GM19372 (cell line): ENCODE results near the gene ANKS6.

Experiments used
- ATAC-seq: cut with Tn5 transposase; IDR thresholded peaks from one replicate; pipeline ENCODE4 v1.9.1; 2021; ENCODE audit warnings: mild to moderate bottlenecking, low read depth, moderate library complexity; ENCODE audit not compliant: unreplicated experiment

ANKS6 gene

DNA sequence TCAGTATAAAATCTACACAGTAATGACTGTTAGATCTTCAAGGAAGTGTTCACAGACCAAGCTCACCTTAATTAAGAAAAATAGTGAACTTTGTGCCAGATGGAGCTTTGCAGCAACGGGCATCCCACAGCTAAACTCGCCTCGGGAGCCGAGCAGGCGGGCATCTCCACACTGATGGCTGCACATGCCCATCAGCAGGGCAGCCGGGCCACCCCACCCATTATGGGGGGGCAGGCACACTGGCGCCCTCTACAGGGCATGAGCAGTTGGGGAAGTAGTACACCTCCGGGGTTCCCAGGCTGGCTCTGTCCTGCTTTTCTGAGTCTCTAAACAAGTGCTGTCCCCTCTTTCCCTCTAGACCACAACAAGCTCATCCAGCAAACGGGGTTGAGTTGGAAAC lies 21.6 kb downstream of the ANKS6 start:
- no peak for ATAC-seq

- no peak for ATAC-seq
Measured at GRCh38 chr9:98773721-98774120, 22.6 kb downstream of the ANKS6 start.

- ATAC-seq, result no peak
Measured at GRCh38 chr9:98772364-98773155, 23.8 kb downstream of the ANKS6 start.

DNA sequence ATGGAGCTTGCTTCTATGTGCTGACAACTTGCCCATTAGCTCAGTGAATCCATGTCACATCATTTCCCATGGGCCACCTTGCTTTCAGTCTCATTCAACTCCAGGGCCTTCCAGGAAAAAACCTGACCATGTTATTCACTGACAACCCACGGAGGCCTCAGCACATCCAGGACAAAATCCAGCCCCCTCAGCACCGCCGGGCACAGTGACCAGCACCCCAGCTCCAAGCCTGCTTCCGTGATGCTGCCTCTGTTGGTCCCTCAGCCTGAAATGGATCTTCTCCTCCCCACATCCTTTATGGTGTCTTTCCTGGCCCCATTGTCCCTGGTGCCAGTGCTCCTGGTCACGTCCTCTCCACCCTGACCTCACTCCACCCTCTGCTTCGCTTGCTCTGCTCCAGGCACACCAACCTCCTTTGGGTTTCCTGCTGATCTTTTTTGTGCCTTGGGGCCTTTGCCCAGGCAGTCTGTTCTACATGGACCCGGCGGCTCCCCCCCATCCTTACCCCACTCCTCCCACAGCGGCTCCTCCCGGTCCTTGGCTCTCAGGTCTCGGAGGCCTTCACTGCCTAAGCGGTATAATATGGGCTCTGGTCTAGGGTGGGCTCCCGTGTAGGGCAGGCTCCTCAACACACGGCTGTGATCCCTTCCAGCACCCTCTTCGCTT lies 25.0 kb downstream of the ANKS6 start:
- ATAC-seq, result no peak

DNA sequence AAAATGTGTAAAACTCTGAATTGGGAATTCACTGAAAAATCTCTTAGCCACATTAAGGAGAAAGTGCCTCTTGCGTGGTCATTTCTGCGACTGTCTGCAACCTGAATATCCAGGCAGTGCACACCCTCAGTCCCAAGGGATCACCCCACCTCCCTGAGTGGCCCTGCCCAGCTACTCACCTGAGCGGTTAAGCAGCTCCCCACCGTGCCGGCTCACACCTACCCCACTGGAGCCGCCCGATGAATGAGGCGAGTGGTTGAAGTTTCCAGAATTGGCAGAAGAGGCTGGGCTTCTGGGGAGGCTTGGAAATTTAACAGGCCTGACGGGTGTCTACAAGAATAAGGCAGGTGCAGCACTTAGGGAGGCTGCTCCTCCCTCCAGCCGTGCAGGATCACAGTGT lies 25.6 kb downstream of the ANKS6 start:
- ATAC-seq, result no peak

DNA sequence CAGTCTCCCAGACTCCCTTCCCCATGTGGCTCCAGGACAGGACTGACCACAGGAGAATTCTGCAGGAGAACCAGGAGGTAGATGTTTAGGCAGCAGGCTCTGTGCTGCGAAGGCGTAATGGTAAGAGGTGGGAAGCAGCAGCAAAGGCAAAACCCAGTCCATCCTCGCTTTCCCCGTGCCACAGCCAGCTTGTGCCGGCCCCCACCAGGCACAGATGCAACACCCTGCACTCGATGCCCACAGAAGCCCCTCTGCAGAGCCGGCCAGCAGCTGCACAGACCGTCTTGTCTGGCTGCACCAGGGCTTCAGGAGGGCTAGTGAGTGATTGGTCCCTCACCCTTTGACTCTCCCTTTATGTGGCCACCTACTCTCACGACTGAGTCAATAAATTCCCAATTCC lies 28.0 kb downstream of the ANKS6 start:
- ATAC-seq, result no peak

DNA sequence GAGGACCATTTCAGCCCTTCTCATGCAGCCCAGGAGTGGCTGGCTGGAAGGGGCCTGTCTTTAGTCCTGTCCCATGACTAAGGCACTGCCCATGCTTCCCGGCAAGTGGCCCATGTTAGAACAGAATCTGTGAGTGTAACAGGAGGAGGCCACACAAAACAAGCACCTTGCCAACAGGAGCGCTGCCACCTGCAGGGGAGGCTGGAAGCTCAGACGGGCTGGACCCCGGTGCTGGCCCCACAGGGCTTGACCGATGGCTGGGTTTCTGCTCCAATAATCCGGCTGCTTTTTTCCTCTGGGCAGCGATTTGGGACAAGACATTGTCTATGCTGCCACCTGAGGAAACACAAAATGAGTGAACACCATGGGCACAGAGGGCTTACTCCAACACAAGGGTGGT lies 28.4 kb downstream of the ANKS6 start:
- ATAC-seq, result no peak

DNA sequence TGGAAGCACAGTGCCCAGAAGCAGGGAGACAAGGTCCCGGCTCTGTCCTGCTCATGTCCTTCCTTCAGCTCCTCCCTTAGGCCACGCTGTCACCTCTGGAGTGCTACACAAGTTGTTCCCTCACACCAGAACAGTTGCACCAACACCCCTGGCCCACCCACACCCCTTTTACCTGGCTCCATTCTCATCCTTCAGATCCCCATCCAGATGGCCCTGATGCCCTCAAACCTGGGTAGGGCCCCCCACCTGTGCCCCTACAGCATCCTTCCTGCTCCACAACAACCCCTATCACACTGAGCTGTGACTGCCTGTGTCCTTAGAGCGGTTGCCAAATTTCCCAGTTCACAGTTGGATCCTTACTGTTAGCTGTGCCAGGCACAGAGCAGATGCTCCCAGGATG lies 29.2 kb downstream of the ANKS6 start:
- ATAC-seq, result no peak

DNA sequence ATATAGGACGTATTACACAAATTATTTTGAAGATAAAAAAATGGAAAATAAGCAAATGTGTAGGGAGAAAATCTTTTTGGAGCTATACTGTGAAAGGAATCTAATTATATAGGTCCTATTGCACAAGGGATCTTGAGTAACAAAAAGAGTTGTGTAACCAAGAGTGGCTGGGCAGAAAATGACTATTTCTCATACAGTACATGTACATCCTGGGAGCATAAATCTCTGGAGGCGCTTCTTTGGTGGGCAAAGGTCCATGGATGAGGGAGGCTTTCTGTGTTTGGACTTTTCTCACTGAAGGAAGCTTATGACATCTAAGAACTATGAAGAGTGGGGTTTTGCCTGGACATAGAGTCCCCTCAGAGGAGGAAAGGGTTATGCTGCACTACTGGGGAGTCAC lies 29.8 kb downstream of the ANKS6 start:
- ATAC-seq, result no peak

GRCh38 chr9:98765256-98765655 lies 31.1 kb downstream of the ANKS6 start:
- no peak for ATAC-seq

- no peak for ATAC-seq
Measured at GRCh38 chr9:98763986-98764745, 32.2 kb downstream of the ANKS6 start.

- ATAC-seq, result no peak
Measured at GRCh38 chr9:98760231-98760630, 36.1 kb downstream of the ANKS6 start.

GRCh38 chr9:98755006-98755618 lies 41.2 kb downstream of the ANKS6 start:
- no peak for ATAC-seq

DNA sequence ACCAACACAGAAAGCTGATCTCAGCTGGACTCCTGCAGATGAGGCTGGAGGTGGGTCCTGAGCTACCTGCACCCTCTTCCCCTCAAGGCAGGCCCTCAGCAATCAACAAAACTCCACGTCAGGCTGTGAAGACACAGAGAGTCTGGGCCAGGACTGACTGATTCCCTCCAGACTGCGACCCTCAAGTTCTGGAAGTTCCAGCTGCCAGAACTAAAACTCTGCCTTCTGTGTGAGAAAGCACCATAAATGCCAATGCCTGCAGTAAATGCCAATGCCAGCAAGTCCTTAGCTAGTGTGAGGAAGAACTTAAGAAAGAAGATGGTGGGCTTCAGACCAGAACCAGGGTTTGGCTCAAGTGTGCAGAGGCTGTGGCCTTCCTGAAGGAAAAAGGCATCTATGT lies 45.1 kb downstream of the ANKS6 start:
- ATAC-seq, result no peak

DNA sequence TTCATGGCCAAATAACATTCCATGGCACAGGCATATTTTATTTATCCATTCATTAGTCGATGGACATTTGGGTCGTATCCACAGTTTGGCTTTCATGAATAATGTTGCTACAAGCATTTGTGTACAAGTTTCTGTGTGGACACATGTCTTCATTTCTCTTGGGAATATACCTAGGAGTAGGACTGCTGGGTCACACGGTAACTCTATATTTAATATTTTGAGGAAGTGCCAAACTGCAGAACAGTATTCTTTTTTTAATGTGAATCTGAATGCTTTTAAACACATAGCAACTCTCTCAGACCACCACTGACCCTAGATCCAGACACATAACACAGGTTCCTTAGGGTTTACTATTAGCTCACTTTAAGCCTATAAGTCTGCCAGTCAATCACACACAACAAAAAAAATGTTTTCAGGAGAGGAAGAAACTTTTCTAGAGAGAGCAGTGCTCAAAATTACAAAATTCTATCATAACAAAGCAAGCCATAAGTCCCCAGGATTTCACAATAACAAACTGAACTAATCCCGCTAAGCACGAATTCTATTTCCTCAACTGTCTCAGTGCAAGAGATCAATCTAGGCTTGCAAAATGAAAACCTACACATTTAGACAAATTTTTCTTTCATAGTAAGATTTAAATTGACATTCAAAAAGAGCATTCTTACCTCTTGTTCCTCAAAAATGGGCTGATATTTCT lies 45.8 kb downstream of the ANKS6 start:
- ATAC-seq, result no peak

DNA sequence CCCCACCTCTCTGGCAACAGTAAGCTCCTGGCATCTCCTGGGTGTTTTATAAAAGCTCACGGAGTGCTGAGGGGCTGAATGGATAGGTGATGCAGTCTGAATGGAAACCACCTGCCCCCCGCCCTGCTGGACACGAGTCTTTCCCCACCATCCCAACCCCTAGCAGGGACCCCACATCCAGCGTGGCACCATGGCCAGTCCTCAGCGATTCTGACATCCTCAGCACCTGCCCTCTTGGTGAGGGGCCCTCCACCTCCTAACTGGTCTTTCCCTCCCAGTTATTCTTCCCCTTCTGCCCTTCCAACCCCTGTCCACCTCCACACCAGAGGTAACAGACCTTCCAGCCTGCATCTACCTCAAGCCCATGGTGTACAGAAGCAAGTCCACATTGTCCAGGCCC lies 48.9 kb downstream of the ANKS6 start:
- ATAC-seq, result no peak

DNA sequence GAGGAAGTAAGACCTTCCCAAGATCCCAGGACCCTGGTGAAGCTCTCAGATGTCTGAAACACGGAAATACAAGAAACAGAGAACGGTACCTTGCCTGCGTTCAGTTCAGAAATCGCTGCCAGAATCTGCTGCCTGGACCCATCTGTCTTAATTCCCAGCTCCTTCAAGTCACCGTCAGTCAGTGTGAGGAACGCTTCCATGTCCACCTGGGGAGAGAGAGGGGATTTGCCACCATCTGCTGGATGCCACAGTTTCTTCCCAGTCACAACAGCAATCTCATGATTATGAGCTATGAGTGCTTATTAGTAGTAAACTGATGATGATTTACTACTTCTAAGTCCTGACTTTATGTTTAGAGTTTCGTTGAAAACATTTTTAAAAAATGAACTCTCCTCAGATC lies 50.9 kb downstream of the ANKS6 start:
- ATAC-seq, result no peak

DNA sequence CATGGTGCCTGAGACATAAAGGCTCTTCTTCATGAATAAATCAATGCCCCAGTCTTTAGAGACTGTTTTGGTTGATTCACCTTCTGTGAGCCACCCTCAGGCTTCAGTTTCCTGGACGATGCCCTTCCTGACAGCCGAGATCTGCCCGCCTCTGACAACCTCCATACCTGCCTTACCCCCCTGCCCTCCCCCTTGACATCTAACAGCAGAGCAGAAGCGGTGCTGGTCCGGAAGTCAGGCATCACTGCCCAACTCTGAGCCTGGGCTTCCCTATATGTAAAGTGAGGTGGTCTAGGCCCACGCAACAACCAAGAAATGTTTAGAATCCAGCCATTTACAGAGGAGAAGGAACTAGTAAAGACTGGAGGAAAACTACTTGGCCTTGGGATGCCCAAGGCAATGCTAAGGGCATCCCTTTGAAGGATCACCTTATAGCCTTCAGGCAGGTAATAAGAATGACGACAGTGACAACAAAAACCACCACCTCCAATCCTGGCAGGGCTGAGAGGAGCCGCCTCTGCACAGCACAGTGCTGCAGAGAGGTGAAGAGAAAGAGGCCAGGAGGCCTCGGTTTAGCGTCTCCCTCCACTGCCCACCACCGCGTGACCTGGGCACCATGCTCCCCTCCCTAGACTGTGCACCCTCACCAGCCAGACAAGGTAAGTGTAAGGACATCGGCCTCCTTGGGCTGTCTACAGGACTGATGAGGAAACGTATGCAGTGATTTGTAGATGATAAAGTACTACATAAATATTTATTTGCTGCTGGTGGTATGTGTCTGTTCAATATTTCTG lies 52.3 kb downstream of the ANKS6 start:
- no peak for ATAC-seq

DNA sequence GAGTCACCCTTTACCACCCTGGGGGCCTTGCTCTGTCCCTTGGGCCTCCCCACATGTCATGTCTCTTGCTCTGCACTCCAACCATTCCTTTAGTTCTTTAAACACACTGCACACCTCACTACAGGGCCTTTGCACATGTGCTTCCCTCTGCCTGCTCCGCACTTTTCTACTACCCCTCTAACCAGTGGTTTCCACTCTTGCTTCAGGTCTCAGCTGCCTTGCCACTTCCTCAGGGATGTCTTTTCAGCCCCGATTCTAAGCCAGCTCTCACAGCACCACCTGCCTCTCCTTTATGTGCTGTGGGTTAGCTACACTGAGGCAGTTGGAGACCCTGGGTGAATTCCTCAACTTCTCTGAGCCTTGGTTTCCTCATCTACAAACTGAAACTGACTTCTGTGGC lies 53.0 kb downstream of the ANKS6 start:
- no peak for ATAC-seq
